H9 (cell line): ENCODE measurements around the gene TNFRSF18. TPM values are rescaled to one million over a fixed set of nuclear protein-coding genes. Genes with fewer than 3 reads are reported as not detected.

Experiments used
- DNase-seq: peaks from one replicate; pipeline ENCODE4 v3.0.0-alpha.2; 2017
- H2AFZ ChIP-seq: one replicate; pipeline ENCODE4 v1.6.1; 2013; ENCODE audit warnings: mild to moderate bottlenecking, low read length, control low read depth, moderate library complexity
- H2AK5ac ChIP-seq: 2 replicates; pipeline ENCODE4 v1.6.1; 2013; ENCODE audit warnings: low read length, control low read depth, mixed read lengths; ENCODE audit not compliant: insufficient read length
- H2BK120ac ChIP-seq: one replicate; pipeline ENCODE4 v1.6.1; 2013; ENCODE audit warnings: low read depth, mild to moderate bottlenecking, low read length, control low read depth, inconsistent platforms; ENCODE audit not compliant: poor library complexity, severe bottlenecking
- H2BK12ac ChIP-seq: 2 replicates; pipeline ENCODE4 v1.6.1; 2013; ENCODE audit warnings: low read length, control low read depth, mixed read lengths, low read depth; ENCODE audit not compliant: insufficient read length
- H2BK15ac ChIP-seq: 2 replicates; pipeline ENCODE4 v1.6.1; 2013; ENCODE audit warnings: low read depth, low read length, control low read depth
- H2BK20ac ChIP-seq: one replicate; pipeline ENCODE4 v1.6.1; 2013; ENCODE audit warnings: low read depth, mild to moderate bottlenecking, low read length, control low read depth, inconsistent platforms; ENCODE audit not compliant: poor library complexity, severe bottlenecking
- H2BK5ac ChIP-seq: 2 replicates; pipeline ENCODE4 v1.6.1; 2013; ENCODE audit warnings: low read length, control low read depth, mixed read lengths; ENCODE audit not compliant: insufficient read length
- H3K14ac ChIP-seq: 2 replicates; pipeline ENCODE4 v1.6.1; 2013; ENCODE audit warnings: low read length, control low read depth; ENCODE audit not compliant: insufficient read depth
- H3K18ac ChIP-seq: 2 replicates; pipeline ENCODE4 v1.6.1; 2013; ENCODE audit warnings: low read depth, mild to moderate bottlenecking, mixed read lengths, low read length, control low read depth; ENCODE audit not compliant: insufficient read length
- H3K23ac ChIP-seq: 2 replicates; pipeline ENCODE4 v1.6.1; 2013; ENCODE audit warnings: low read length, control low read depth, mixed read lengths, low read depth; ENCODE audit not compliant: insufficient read length
- H3K23me2 ChIP-seq: 2 replicates; pipeline ENCODE4 v1.6.1; 2013; ENCODE audit warnings: low read depth, mild to moderate bottlenecking, mixed read lengths, low read length, control low read depth; ENCODE audit not compliant: insufficient read length, poor library complexity, severe bottlenecking
- H3K27ac ChIP-seq: 2 replicates; pipeline ENCODE4 v1.5.1; 2013; ENCODE audit warnings: low read length, control low read depth, mixed read lengths, low read depth; ENCODE audit not compliant: insufficient read length
- H3K27me3 ChIP-seq: 2 replicates; pipeline ENCODE4 v1.6.1; 2013; ENCODE audit warnings: low read length, control low read depth, inconsistent platforms; ENCODE audit not compliant: insufficient read depth
- H3K4ac ChIP-seq: 2 replicates; pipeline ENCODE4 v1.6.1; 2013; ENCODE audit warnings: low read depth, mild to moderate bottlenecking, control low read depth, inconsistent platforms, low read length, moderate library complexity
- H3K4me1 ChIP-seq: 2 replicates; pipeline ENCODE4 v1.6.1; 2013; ENCODE audit warnings: low read length, control low read depth, inconsistent platforms; ENCODE audit not compliant: insufficient read depth
- H3K4me2 ChIP-seq: 2 replicates; pipeline ENCODE4 v1.6.1; 2013; ENCODE audit warnings: low read length, control low read depth, mixed read lengths; ENCODE audit not compliant: insufficient read length, insufficient read depth
- H3K56ac ChIP-seq: 2 replicates; pipeline ENCODE4 v1.6.1; 2013; ENCODE audit warnings: low read depth, mild to moderate bottlenecking, mixed read lengths, low read length, control low read depth; ENCODE audit not compliant: insufficient read length
- H3K79me1 ChIP-seq: 2 replicates; pipeline ENCODE4 v1.6.1; 2013; ENCODE audit warnings: low read depth, mild to moderate bottlenecking, moderate library complexity, low read length, control low read depth, inconsistent platforms; ENCODE audit not compliant: insufficient read depth, poor library complexity, severe bottlenecking
- H3K79me2 ChIP-seq: 2 replicates; pipeline ENCODE4 v1.6.1; 2013; ENCODE audit warnings: low read length, control low read depth, inconsistent platforms; ENCODE audit not compliant: insufficient read depth
- H3K9ac ChIP-seq: 2 replicates; pipeline ENCODE4 v1.6.1; 2013; ENCODE audit warnings: low read length, control low read depth, mixed read lengths; ENCODE audit not compliant: insufficient read length; ENCODE audit errors: extremely low read depth
- H3K9me3 ChIP-seq: one replicate; pipeline ENCODE4 v1.6.1; 2013; ENCODE audit warnings: low read depth, low read length, inconsistent platforms; ENCODE audit not compliant: control insufficient read depth
- H3T11ph ChIP-seq: one replicate; pipeline ENCODE4 v1.6.1; 2013; ENCODE audit warnings: mild to moderate bottlenecking, low read length, control low read depth, inconsistent platforms
- H4K20me1 ChIP-seq: one replicate; pipeline ENCODE4 v1.6.1; 2013; ENCODE audit not compliant: control insufficient read depth, insufficient read length, insufficient read depth
- H4K5ac ChIP-seq: 2 replicates; pipeline ENCODE4 v1.6.1; 2013; ENCODE audit warnings: low read depth, mild to moderate bottlenecking, mixed read lengths, low read length, control low read depth; ENCODE audit not compliant: insufficient read length
- H4K8ac ChIP-seq: replicated peaks from 2 replicates; pipeline ENCODE4 v1.6.1; 2013; ENCODE audit warnings: low read length, control low read depth, mixed read lengths, low read depth; ENCODE audit not compliant: insufficient read length
- H4K91ac ChIP-seq: 2 replicates; pipeline ENCODE4 v1.6.1; 2013; ENCODE audit warnings: low read depth, mild to moderate bottlenecking, moderate library complexity, mixed read lengths, low read length, control low read depth; ENCODE audit not compliant: insufficient read length
- H3K27ac Mint-ChIP-seq, 3 experiments: 2 replicates in 2 of 3; 3 replicates in 1 of 3; pipeline ENCODE4 v1.8.0; 2020 to 2021; ENCODE audit warnings: mixed read lengths in 3 of 3, mild to moderate bottlenecking in 1 of 3, moderate library complexity in 1 of 3
- H3K27me3 Mint-ChIP-seq: 2 replicates; pipeline ENCODE4 v1.8.0; 2021; ENCODE audit warnings: low read depth, mild to moderate bottlenecking, moderate library complexity, mixed read lengths
- H3K36me3 Mint-ChIP-seq, 3 experiments: 2 replicates in 2 of 3; 3 replicates in 1 of 3; pipeline ENCODE4 v1.8.0; 2020 to 2021; ENCODE audit warnings: low read depth in 3 of 3, mixed read lengths in 3 of 3; ENCODE audit not compliant: insufficient read depth in 1 of 3
- H3K4me1 Mint-ChIP-seq, 2 experiments: 2 replicates each; pipeline ENCODE4 v1.8.0; 2020; ENCODE audit warnings: mixed read lengths in 2 of 2
- H3K4me3 Mint-ChIP-seq, 2 experiments: 2 replicates in 1 of 2; 3 replicates in 1 of 2; pipeline ENCODE4 v1.8.0; 2020 to 2021; ENCODE audit warnings: mild to moderate bottlenecking in 2 of 2, mixed read lengths in 2 of 2, moderate library complexity in 1 of 2
- H3K9me3 Mint-ChIP-seq, 2 experiments: 2 replicates in 1 of 2; 3 replicates in 1 of 2; pipeline ENCODE4 v1.8.0; 2020; ENCODE audit warnings: mild to moderate bottlenecking in 2 of 2, mixed read lengths in 2 of 2, moderate library complexity in 1 of 2
- WGBS: extraction: QIAGEN DNeasy Blood & Tissue Kit; methylation state at CpG from one replicate; pipeline ENCODE4 v1.1.7; 2013; ENCODE audit warnings: missing lambda C conversion rate, low lambda C conversion rate, mixed read lengths; ENCODE audit not compliant: insufficient read length; ENCODE audit errors: extremely low coverage; 5-methylcytosine and 5-hydroxymethylcytosine counted together
- total RNA-seq: library from RNA; stranded (reverse); gene quantifications from 2 replicates; pipeline ENCODE4 v1.2.1, GENCODE V29; 2021
- TF ChIP-seq, protein P1 (sequence below): fragments of 200-600 bp; sonication (generic); conservative IDR thresholded peaks from 3 replicates; pipeline ENCODE4 v1.8.0; 2021; ENCODE audit warnings: antibody characterized with exemption, mild to moderate bottlenecking

Gene TNFRSF18
- total RNA-seq, 1 experiment from 2014 or later: 2.0 TPM

DNA sequence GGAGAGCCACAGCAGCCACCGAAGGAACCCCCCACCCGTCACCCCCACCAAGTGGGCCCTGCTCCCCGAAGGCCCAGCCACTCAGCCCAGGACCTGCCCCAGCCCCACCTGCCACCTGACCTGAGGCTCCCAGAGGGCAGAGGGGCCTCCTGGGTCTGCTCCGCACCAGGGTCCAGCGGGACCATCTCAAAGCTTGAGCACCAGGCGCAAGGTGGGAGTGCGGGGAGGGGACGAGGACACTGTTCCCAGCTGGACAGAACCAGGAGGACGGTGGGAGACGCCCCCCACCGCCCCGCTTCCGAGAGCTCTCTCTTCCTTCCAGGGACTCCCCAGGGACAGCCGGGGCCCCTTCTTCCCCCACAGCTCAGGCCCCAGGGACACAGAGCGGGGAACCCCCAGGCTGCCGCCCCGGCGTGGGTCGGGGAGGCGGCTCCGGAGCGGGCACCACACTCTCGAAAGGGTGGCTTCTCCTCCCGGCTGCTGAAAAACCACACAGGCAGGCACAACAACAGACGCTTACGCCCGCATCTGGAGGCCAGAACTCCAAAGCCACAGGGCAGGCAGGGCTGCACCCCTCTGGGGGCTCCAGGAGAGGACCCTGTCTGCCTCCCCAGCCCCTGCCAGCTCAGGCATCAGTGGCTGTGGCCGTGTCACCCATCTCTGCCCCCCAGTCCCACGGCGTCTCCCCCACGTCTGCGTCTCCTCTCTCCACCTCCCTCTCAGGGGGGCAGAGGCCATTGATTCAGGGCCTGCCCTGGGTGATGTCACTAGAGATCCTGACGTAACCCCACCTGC is 34.6 kb downstream of the TNFRSF18 start:
- no peak overlapping the region for H2BK120ac ChIP-seq
- H3K9me3 ChIP-seq: no peaks in the 10 kb centered on the region
- H4K8ac ChIP-seq: no peak overlapping the region
- peaks cover under 1% of the 10 kb centered on the region; the same call in 1 of the 2 replicates for H3K4me1 ChIP-seq
- no peak overlapping the region for H3K9ac ChIP-seq
- H3K56ac ChIP-seq: no peak overlapping the region
- no peak overlapping the region for H3K18ac ChIP-seq
- H3K27ac ChIP-seq: no peak overlapping the region
- H3K27me3 Mint-ChIP-seq: peaks cover 11% of the 10 kb centered on the region
- H4K20me1 ChIP-seq: no peaks in the 10 kb centered on the region
- H3K36me3 Mint-ChIP-seq: peaks cover 1 to 12% (median 4%) of the 10 kb centered on the region in 3 experiments; a peak in 4 of 7 replicates
- no peak overlapping the region for H4K5ac ChIP-seq
- no peak overlapping the region for H2BK20ac ChIP-seq
- no peak overlapping the region for H3K4me2 ChIP-seq
- H4K91ac ChIP-seq: no peak overlapping the region
- no peak overlapping the region for H2BK5ac ChIP-seq
- H3T11ph ChIP-seq: no peak overlapping the region
- no peak overlapping the region for H2AFZ ChIP-seq
- no peaks in the 10 kb centered on the region for H3K79me1 ChIP-seq
- H3K23ac ChIP-seq: no peak overlapping the region
- H3K4me3 Mint-ChIP-seq: no peak overlapping the region
- no CpG with 5 or more reads among the region's 33 CpGs for WGBS
- H2BK15ac ChIP-seq: no peak overlapping the region
- H3K27me3 ChIP-seq: no peaks in the 10 kb centered on the region
- no peak overlapping the region for H2AK5ac ChIP-seq
- peaks cover 18 to 31% of the 10 kb centered on the region in 2 experiments for H3K4me1 Mint-ChIP-seq
- DNase-seq: peak; percentile 25
- no peaks in the 10 kb centered on the region for H3K79me2 ChIP-seq
- no peaks in the 10 kb centered on the region for H3K23me2 ChIP-seq
- TF ChIP-seq, protein P1, sequence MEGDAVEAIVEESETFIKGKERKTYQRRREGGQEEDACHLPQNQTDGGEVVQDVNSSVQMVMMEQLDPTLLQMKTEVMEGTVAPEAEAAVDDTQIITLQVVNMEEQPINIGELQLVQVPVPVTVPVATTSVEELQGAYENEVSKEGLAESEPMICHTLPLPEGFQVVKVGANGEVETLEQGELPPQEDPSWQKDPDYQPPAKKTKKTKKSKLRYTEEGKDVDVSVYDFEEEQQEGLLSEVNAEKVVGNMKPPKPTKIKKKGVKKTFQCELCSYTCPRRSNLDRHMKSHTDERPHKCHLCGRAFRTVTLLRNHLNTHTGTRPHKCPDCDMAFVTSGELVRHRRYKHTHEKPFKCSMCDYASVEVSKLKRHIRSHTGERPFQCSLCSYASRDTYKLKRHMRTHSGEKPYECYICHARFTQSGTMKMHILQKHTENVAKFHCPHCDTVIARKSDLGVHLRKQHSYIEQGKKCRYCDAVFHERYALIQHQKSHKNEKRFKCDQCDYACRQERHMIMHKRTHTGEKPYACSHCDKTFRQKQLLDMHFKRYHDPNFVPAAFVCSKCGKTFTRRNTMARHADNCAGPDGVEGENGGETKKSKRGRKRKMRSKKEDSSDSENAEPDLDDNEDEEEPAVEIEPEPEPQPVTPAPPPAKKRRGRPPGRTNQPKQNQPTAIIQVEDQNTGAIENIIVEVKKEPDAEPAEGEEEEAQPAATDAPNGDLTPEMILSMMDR: no peak
- H2BK12ac ChIP-seq: no peak overlapping the region
- no peak overlapping the region; the same call in 1 of the 2 replicates for H3K4ac ChIP-seq
- no peak overlapping the region for H3K27ac Mint-ChIP-seq
- H3K9me3 Mint-ChIP-seq: peaks cover 0 to 4% of the 10 kb centered on the region in 2 experiments; a peak in 2 of 5 replicates
- H3K14ac ChIP-seq: no peak overlapping the region
